BLaER1 treated with 17β-estradiol and CSF1 and Interleukin-3, amounts not matched to agents 10 nM and 100 nM (cell line): ENCODE data around the gene MUC5B.
A peak's percentile ranks its signal among the peaks of the same experiment; 100 is the strongest.

Experiments
- H3K27ac ChIP-seq, 11 experiments: shearing (Covaris generic); formaldehyde crosslinking; 2 replicates each; pipeline ENCODE4 v1.8.1; 2022
- H3K27me3 ChIP-seq, 11 experiments: shearing (Covaris generic); formaldehyde crosslinking; 2 replicates each; pipeline ENCODE4 v1.8.1; 2022
- H3K36me3 ChIP-seq, 11 experiments: shearing (Covaris generic); formaldehyde crosslinking; 2 replicates each; pipeline ENCODE4 v1.8.1; 2022
- H3K4me1 ChIP-seq, 10 experiments: shearing (Covaris generic); formaldehyde crosslinking; 2 replicates each; pipeline ENCODE4 v1.8.1; 2022
- H3K4me2 ChIP-seq, 11 experiments: shearing (Covaris generic); formaldehyde crosslinking; 2 replicates each; pipeline ENCODE4 v1.8.1; 2022
- H3K4me3 ChIP-seq, 10 experiments: shearing (Covaris generic); formaldehyde crosslinking; 2 replicates each; pipeline ENCODE4 v1.8.1; 2022
- H3K9ac ChIP-seq, 11 experiments: shearing (Covaris generic); formaldehyde crosslinking; 2 replicates each; pipeline ENCODE4 v1.8.1; 2022
- H3K9me3 ChIP-seq, 11 experiments: shearing (Covaris generic); formaldehyde crosslinking; replicated peaks in 1 of 11; 2 replicates each; pipeline ENCODE4 v1.8.1; 2022
- H4K20me1 ChIP-seq, 11 experiments: shearing (Covaris generic); formaldehyde crosslinking; 2 replicates each; pipeline ENCODE4 v1.8.1; 2022
- Cebpa-rat ChIP-seq, 11 experiments: shearing (Covaris generic); IDR thresholded peaks; 2 replicates each; pipeline ENCODE4 v1.8.1; 2022

Gene MUC5B

DNA sequence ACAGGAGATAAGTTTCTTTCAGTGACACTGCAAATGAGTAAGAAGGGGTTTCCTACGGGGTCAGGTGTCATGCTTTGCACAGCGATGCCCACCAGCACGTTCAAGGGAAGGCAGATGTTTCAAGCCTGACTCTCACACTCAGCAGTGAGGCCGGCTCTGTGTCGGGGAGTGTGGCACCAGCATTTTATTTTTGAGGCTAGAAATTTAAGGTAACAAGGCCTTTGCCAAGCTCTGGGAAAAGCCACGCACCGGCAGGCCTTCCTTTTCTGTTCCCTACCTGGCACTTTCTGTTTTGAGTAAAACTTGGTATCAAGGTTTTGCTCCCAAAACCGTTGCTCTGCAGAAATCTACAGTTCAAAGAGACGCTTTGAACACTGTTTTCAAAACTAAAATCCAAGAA, 48.5 kb downstream of the MUC5B start:
- H3K4me2 ChIP-seq: peak overlapping the region in 5 of 11 experiments; percentile 23 to 53 (median 53); a peak in 6 of 22 replicates
- peak overlapping the region in 3 of 11 experiments; percentile 0 to 47 (median 33); a peak in 2 of 22 replicates for H3K9ac ChIP-seq
- peaks cover 14 to 66% (median 46%) of the 10 kb centered on the region in 11 experiments; a peak in 21 of 22 replicates for H4K20me1 ChIP-seq
- H3K4me1 ChIP-seq: peaks cover 0 to 51% (median 39%) of the 10 kb centered on the region in 10 experiments; a peak in 17 of 20 replicates
- H3K4me3 ChIP-seq: no peak overlapping the region
- no peak overlapping the region for H3K27ac ChIP-seq
- H3K36me3 ChIP-seq: peaks cover 9 to 51% (median 18%) of the 10 kb centered on the region in 11 experiments; a peak in 21 of 22 replicates
- H3K27me3 ChIP-seq: no peaks in the 10 kb centered on the region
- H3K9me3 ChIP-seq: peaks cover under 1 to 16% (median 10%) of the 10 kb centered on the region in 11 experiments; a peak in 18 of 22 replicates
- no peak for TF ChIP-seq Cebpa-rat (IDR thresholded peaks at IDR 0.05)

- Histone ChIP-seq H3K27me3 (no peaks in the 10 kb centered on the region), H3K9ac (no peak overlapping the region), H3K27ac (no peak overlapping the region), H3K4me1 (peaks cover 0 to 57% (median 43%) of the 10 kb centered on the region in 10 experiments; a peak in 17 of 20 replicates), H3K4me2 (no peak overlapping the region), H4K20me1 (peaks cover 20 to 71% (median 51%) of the 10 kb centered on the region in 11 experiments; a peak in 21 of 22 replicates), H3K4me3 (no peak overlapping the region), H3K36me3 (peaks cover 14 to 57% (median 23%) of the 10 kb centered on the region in 11 experiments), H3K9me3 (peaks cover 0 to 10% (median 5%) of the 10 kb centered on the region in 11 experiments; a peak in 12 of 22 replicates)
- TF ChIP-seq Cebpa-rat (IDR thresholded peaks at IDR 0.05): no peak
Observed at GRCh38 chr11:1271927-1272326, 49.1 kb downstream of the MUC5B start.

GRCh38 chr11:1272531-1272930, 49.7 kb downstream of the MUC5B start:
- no peak for TF ChIP-seq Cebpa-rat (IDR thresholded peaks at IDR 0.05)
- Histone ChIP-seq H3K9me3 (peaks cover 0 to 4% (median 0%) of the 10 kb centered on the region in 11 experiments; a peak in 3 of 22 replicates), H3K27ac (no peak overlapping the region), H3K9ac (no peak overlapping the region), H3K4me1 (peaks cover 0 to 60% (median 44%) of the 10 kb centered on the region in 10 experiments; a peak in 16 of 20 replicates), H3K4me3 (no peak overlapping the region), H3K4me2 (no peak overlapping the region), H3K27me3 (no peaks in the 10 kb centered on the region), H3K36me3 (peaks cover 16 to 63% (median 26%) of the 10 kb centered on the region in 11 experiments), H4K20me1 (peaks cover 26 to 77% (median 57%) of the 10 kb centered on the region in 11 experiments)

DNA sequence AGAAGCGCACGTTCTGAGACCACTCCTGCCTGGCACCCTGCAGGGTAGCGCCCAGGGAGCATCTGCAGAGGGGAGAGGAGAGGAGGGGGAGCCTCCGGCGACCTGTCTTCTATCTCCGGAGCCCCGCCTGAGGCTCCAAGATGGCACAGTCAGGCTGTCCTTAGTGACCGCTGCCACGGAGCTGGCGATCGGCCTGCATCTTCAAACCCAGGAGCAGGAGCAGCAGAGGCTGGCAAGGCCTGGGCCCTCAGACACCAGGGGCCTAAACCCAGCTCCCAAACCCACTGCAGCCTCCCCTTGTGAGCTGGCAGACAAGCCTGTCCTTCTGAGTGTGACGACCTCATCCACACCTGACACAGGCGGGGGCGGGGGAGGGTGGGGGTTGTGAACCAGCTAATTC, 51.6 kb downstream of the MUC5B start:
- Histone ChIP-seq H3K4me1 (peaks cover 0 to 76% (median 62%) of the 10 kb centered on the region in 10 experiments; a peak in 16 of 20 replicates), H4K20me1 (peaks cover 41 to 97% (median 77%) of the 10 kb centered on the region in 11 experiments), H3K36me3 (peaks cover 18 to 82% (median 36%) of the 10 kb centered on the region in 11 experiments), H3K9ac (peak overlapping the region in 1 of 11 experiments; percentile 29; a peak in 1 of 22 replicates), H3K27ac (no peak overlapping the region), H3K4me3 (no peak overlapping the region), H3K4me2 (peak overlapping the region in 4 of 11 experiments; percentile 57 to 78 (median 68); a peak in 6 of 22 replicates), H3K9me3 (no peaks in the 10 kb centered on the region), H3K27me3 (no peaks in the 10 kb centered on the region)
- TF ChIP-seq Cebpa-rat (IDR thresholded peaks at IDR 0.05): no peak

GRCh38 chr11:1275021-1275420, 52.2 kb downstream of the MUC5B start:
- Histone ChIP-seq H3K36me3 (peaks cover 23 to 88% (median 41%) of the 10 kb centered on the region in 11 experiments), H3K4me1 (peaks cover 0 to 72% (median 57%) of the 10 kb centered on the region in 10 experiments; a peak in 16 of 20 replicates), H3K9ac (peak overlapping the region in 8 of 11 experiments; percentile 2 to 36 (median 24); a peak in 8 of 22 replicates), H3K4me3 (no peak overlapping the region), H3K9me3 (no peaks in the 10 kb centered on the region), H3K27me3 (no peaks in the 10 kb centered on the region), H3K4me2 (peak overlapping the region in 7 of 11 experiments; percentile 38 to 78 (median 62); a peak in 13 of 22 replicates), H4K20me1 (peaks cover 41 to 98% (median 82%) of the 10 kb centered on the region in 11 experiments), H3K27ac (peak overlapping the region in 3 of 11 experiments; percentile 15 to 38 (median 38); a peak in 4 of 22 replicates)
- no peak for TF ChIP-seq Cebpa-rat (IDR thresholded peaks at IDR 0.05)

DNA sequence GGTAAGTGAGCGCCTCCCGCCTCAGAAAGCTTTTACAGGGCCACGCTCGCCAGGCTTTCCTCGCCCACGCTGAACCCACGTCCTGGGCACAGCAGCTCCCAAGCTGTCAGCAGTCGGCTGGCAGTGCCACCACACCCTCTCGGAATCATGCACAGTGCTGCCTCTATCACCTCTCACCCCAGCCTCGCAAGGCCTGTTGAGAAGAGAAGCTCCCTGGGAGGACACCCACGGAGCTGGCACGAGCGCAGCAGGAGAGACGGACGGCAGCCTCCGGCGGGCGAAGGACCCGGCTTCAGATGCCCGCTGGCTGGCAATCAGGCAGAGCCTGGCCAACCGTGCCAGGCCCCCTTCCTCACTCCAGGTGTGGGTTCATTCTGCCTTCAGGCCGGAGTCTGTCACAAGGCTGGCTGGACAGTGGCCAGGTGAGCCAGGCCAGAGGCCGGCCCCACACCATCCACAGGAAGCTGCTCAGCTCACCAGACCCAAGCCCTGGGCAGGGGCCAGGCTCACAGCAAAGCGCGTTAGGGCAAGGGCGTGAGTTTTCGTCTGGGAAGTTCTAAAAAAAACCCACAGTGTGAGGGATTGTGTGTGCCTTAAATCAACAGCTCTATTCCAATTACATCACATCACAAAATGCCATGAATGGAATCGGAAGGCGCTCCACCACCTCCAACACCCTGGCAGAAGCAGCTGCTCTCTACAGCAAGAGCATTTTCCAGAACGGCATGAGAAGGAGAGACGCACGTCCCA, 53.4 kb downstream of the MUC5B start:
- Histone ChIP-seq H4K20me1 (peaks cover 41 to 98% (median 83%) of the 10 kb centered on the region in 11 experiments), H3K9me3 (no peaks in the 10 kb centered on the region), H3K4me1 (peaks cover 0 to 60% (median 46%) of the 10 kb centered on the region in 10 experiments; a peak in 16 of 20 replicates), H3K4me3 (no peak overlapping the region), H3K4me2 (peak overlapping the region in 8 of 11 experiments; percentile 11 to 78 (median 60); a peak in 11 of 22 replicates), H3K27me3 (no peaks in the 10 kb centered on the region), H3K36me3 (peaks cover 35 to 95% (median 53%) of the 10 kb centered on the region in 11 experiments), H3K9ac (peak overlapping the region in 3 of 11 experiments; percentile 18 to 36 (median 30); a peak in 4 of 22 replicates), H3K27ac (no peak overlapping the region)
- TF ChIP-seq Cebpa-rat (IDR thresholded peaks at IDR 0.05): no peak

- Histone ChIP-seq H4K20me1 (peaks cover 41 to 98% (median 85%) of the 10 kb centered on the region in 11 experiments), H3K4me3 (no peak overlapping the region), H3K36me3 (peaks cover 43 to 95% (median 61%) of the 10 kb centered on the region in 11 experiments), H3K9me3 (no peaks in the 10 kb centered on the region), H3K27ac (no peak overlapping the region), H3K4me2 (no peak overlapping the region), H3K27me3 (no peaks in the 10 kb centered on the region), H3K4me1 (peaks cover 0 to 54% (median 42%) of the 10 kb centered on the region in 10 experiments; a peak in 16 of 20 replicates), H3K9ac (no peak overlapping the region)
- TF ChIP-seq Cebpa-rat (IDR thresholded peaks at IDR 0.05): no peak
Observed at GRCh38 chr11:1276866-1277615, 54.2 kb downstream of the MUC5B start.

DNA sequence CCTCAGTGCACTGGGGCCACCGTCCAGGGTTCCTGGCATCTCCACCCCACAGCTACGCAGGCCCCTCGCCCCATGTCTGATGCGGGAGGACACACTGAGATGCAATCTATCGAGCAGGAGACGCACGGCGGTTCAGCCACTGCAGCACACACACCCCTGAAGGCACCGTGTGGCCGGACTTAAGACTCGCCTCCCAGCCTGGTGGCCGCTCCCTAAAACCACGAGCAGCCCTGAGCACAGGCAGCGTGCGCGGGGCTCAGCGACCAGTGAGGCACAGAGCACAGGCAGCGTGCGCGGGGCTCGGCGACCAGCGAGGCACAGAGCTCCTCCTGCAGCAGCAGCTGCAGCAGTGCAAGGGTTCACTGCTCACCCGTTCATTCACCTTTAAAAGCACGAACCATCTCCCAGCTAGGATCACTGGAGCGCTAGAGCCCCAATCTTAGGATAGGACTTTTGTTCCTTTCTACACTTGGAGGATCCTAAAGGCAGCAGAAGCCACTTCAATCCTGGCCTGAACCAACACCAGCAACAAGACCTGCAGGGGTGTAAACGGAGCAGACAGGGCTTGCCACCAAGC, 55.2 kb downstream of the MUC5B start:
- H3K9ac ChIP-seq: 0 out of 22 replicates have a peak overlapping the region, but pooled peaks of 1 of the 11 experiments have one; percentile 2

More for the DNA sequence above, 55.2 kb downstream of the MUC5B start:
- no peak overlapping the region for H3K4me3 ChIP-seq
- no peaks in the 10 kb centered on the region for H3K9me3 ChIP-seq
- peaks cover 41 to 97% (median 91%) of the 10 kb centered on the region in 11 experiments for H4K20me1 ChIP-seq
- peak overlapping the region in 6 of 11 experiments; percentile 4 to 41 (median 28); a peak in 7 of 22 replicates for H3K4me2 ChIP-seq
- no peak overlapping the region for H3K27ac ChIP-seq
- H3K4me1 ChIP-seq: peaks cover 0 to 54% (median 42%) of the 10 kb centered on the region in 10 experiments; a peak in 16 of 20 replicates
- peaks cover 47 to 97% (median 67%) of the 10 kb centered on the region in 11 experiments for H3K36me3 ChIP-seq
- TF ChIP-seq Cebpa-rat (IDR thresholded peaks at IDR 0.05): no peak
- no peaks in the 10 kb centered on the region for H3K27me3 ChIP-seq
